ENCODE measurements around the gene CALML6.

- no peak for TF ChIP-seq CTCF (IDR thresholded peaks at IDR 0.05)
- no peak for TF ChIP-seq POLR2AphosphoS5 (IDR thresholded peaks at IDR 0.05; ENCODE audit: low read depth, low read length)
- TF ChIP-seq SIN3A (IDR thresholded peaks at IDR 0.05; ENCODE audit: borderline replicate concordance, insufficient read depth, low read depth, low read length): no peak
- TF ChIP-seq REST (IDR thresholded peaks at IDR 0.05; ENCODE audit: insufficient read depth in 1 of 2, low read depth in 2 of 2, low read length in 1 of 2): no peak
These were observed 45.6 kb upstream of the CALML6 start for GRCh38 chr1:1869469-1869868.
